GM12873 (cell line): Measurements from ENCODE around the gene SPOCK1.

ENCODE experiments used
- TF ChIP-seq, protein P1 (sequence below): IDR thresholded peaks from 2 replicates; pipeline ENCODE4 v1.5.1; 2012; ENCODE audit warnings: low read depth, mild to moderate bottlenecking, moderate library complexity, low read length, control low read depth; ENCODE audit not compliant: insufficient read depth; ENCODE audit errors: missing control alignments

SPOCK1 gene

DNA sequence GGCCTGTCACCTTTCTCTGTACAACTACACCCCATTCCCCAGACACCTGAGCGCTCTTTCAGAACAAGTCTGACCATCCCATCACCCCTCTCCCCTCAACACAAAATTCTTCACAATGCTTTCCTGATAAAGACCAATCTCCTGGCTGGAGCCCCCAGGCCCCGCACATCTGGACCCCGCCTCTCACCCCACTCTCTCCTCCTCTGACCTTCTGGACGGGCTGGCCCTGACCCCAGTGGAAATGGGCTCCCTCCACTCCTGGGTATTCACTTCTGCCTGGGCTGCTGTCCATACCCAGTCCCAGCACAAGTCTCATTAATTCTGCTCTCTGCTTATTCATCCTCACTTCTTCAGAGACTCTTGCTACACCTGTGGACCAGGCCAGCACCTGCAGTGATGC is 2.1 kb upstream of the SPOCK1 start:
- TF ChIP-seq, protein P1, sequence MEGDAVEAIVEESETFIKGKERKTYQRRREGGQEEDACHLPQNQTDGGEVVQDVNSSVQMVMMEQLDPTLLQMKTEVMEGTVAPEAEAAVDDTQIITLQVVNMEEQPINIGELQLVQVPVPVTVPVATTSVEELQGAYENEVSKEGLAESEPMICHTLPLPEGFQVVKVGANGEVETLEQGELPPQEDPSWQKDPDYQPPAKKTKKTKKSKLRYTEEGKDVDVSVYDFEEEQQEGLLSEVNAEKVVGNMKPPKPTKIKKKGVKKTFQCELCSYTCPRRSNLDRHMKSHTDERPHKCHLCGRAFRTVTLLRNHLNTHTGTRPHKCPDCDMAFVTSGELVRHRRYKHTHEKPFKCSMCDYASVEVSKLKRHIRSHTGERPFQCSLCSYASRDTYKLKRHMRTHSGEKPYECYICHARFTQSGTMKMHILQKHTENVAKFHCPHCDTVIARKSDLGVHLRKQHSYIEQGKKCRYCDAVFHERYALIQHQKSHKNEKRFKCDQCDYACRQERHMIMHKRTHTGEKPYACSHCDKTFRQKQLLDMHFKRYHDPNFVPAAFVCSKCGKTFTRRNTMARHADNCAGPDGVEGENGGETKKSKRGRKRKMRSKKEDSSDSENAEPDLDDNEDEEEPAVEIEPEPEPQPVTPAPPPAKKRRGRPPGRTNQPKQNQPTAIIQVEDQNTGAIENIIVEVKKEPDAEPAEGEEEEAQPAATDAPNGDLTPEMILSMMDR = no peak

DNA sequence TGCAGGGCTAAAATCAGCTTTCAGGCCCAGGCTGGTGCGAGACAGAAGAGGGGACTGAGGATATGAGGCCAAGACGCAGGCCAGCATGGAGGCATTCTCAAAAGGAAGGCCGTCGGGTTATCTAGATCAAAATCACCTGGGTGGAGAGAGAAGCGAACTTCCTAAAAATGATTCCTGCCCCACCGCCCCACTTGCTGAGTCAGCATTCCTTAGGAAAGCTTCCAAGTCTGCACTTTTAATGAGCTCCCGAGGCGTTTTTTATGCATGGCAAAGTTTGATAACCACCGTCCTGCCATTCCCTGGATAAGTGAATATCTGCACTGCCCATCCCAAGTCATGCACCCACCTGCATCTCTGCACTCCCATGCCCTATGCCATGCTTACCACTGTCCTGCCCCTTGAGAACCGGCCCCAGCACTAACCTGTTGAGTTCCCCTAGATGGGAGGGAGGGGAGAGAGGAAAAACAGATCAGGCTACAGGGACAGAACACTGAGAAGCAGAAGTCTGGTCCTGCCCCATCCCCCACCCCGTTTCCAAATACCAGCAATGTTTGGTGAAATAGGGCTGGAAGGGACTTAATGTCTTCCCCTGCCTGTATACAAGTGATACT is 1.6 kb upstream of the SPOCK1 start:
- TF ChIP-seq, protein P1 = no peak

DNA sequence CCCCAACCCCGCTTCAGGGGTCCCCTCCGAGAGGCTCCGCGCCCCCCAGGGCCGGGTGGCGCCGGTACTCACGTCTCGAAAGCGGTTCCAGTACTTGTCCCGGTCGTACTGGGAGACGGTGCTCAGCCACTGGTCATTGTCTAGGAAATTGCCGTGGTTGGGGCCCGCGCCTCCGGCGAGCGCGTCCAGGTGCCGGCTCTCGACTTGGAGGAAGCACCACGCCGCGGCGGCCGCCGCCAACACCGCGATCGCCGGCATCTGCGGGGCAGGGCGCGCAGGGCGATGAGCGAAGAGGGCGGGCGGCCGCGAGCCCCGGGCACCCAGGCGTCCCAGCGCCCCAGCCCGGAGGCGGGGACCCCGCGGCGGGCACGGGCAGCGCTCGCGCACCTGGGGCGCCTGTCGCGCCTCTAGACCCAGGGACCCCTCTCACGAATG is 808 bp downstream of the SPOCK1 start:
- TF ChIP-seq, protein P1 = no peak

DNA sequence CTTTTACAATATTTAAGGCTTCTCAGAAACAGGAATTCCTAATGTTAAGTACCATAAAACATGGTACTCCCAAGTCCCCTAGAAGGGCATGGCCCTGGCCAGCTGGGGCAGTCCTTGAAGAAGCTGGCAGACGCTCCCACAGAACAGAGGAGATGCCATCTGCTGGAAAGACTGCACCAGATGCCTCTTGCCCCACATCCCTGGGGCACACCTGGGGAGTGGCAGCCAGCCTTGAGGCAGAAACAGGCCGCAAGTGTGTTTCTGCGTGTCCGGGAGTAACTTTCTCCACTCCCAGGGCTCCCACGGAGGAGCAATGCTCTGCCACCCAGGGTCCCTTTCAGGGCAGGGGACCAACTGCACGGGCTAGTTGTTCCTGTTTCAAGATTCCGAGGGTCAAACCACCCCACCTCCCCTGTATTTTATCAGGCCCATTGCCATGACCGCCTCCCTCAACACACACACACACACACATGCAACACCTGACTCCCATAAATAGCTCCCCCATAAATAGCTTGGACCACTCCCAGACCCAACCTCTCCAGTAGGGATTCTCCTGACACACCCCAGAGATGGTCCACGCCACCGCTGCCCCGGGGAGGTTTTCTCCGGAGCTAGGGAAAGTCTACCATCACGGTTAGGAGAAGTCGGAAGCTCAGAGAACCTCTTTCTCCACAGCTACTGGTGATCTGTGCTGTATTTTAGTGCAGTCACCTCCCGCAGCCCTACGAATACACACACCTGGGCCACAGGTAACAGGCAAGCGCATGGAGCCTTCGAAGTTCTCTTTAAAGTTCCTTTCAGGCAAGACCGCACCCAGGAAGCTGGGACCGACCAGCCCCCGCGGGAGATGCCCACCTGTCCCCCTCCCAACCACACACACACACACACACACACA is 1.5 kb downstream of the SPOCK1 start:
- TF ChIP-seq, protein P1 = no peak

DNA sequence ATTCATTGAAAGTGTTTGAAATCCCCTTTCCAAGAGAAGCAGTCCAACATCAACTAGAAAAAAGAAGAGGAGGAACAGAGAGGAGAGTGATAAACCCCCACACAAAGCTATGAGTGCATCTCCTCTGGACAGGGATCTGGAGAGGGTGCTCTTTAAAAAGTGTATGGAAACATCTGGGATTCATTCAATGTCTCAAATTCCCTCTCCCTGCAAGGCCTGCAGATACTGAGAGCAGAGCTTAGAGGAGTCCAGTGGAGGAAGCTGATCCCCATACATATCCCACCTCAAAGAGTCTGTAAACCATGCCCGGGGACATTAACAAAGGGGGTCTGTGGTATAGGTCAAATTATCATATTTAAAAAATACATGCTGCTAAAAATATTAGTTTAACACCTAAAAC is 2.2 kb downstream of the SPOCK1 start:
- TF ChIP-seq, protein P1 = no peak

DNA sequence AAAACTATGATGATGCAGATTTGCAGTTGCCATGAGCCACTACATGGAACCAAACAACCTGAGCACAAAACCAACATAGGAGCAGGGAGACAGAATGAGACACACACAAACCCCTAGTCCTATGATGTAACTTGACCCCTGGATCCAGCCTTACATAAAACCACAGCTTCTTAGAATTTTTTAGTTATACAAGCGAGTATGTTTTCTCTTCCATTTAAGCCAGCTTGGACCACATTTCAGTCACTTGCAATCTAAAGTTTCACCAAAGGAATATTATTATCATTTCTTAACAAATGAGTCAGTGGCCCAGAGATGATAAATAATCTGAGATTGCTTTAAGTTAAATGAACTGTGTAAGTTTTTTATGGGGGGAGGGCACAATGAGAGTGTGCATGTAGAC is 6.8 kb downstream of the SPOCK1 start:
- TF ChIP-seq, protein P1 = no peak

DNA sequence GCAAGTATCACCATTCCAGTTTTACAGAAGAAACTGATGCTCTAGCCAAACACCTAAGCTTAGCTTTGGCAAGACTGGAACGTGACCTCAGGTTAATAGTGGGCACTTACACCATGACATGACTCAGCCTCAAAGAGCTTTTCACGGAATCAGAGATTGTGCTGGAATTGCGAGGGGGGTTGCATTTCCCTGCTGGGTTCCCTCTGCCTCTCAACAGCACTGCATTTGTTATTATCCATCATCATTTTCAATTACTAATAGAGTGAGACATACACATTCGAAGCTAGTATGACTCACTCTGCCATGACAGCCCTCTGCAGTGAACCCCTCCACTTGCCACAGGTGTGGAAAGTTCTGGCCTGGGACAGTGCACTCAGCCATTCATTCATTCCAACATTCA is 8.0 kb downstream of the SPOCK1 start:
- TF ChIP-seq, protein P1 = no peak
